Endothelial cell of umbilical vein (primary cell): Measurements from ENCODE around the gene MBD5. TPM values are rescaled to one million over a fixed set of nuclear protein-coding genes. Genes with fewer than 3 reads are reported as not detected.

Experiments used
- BruUV-seq: library from RNA; stranded (reverse); fragments of 400-500 nt; replicated peaks from 2 replicates; lab custom pipeline; 2021; lab: Mats Ljungman, UMichigan
- CTCF ChIA-PET: fragments of 300-600, 350-600 bp; sonication (Branson Sonifier 250); formaldehyde crosslinking; loops from one replicate; lab custom pipeline; 2021; ENCODE audit warnings: antibody characterized with exemption, inconsistent platforms; lab: Charles Lee
- POLR2A ChIA-PET: fragments of 300-600, 350-600 bp; sonication (Branson Sonifier 250); formaldehyde crosslinking; loops from one replicate; lab custom pipeline; 2021; ENCODE audit warnings: antibody characterized with exemption, inconsistent platforms; lab: Charles Lee
- DNase-seq: peaks from one replicate; pipeline ENCODE4 v3.0.0-alpha.2; 2011; ENCODE audit warnings: low read depth, low spot score
- FAIRE-seq: peaks from 2 replicates; lab custom pipeline; 2011; peaks lifted over from hg19 to GRCh38; lab: Jason Lieb, UNC
- H2AFZ ChIP-seq: 2 replicates; pipeline ENCODE4 v1.6.0; 2012; ENCODE audit warnings: low read depth, low read length, control low read depth, inconsistent platforms
- H3K27ac ChIP-seq: 2 replicates; pipeline ENCODE4 v1.5.1; 2011; ENCODE audit warnings: low read depth, mild to moderate bottlenecking, control low read depth, low read length, moderate library complexity; ENCODE audit not compliant: insufficient read depth
- H3K27me3 ChIP-seq, 2 experiments: 2 replicates each; pipeline versions ENCODE4 v1.6.0 to v1.6.1; 2011; ENCODE audit warnings: low read length in 2 of 2, mixed read lengths in 1 of 2; ENCODE audit not compliant: control insufficient read depth in 2 of 2, insufficient read depth in 2 of 2
- H3K36me3 ChIP-seq, 2 experiments: 2 replicates in 1 of 2; 3 replicates in 1 of 2; pipeline ENCODE4 v1.5.1; 2011; ENCODE audit warnings: low read length in 2 of 2, mild to moderate bottlenecking in 1 of 2, moderate library complexity in 1 of 2; ENCODE audit not compliant: control insufficient read depth in 2 of 2, insufficient read depth in 2 of 2; ENCODE audit errors: extremely low read depth in 1 of 2
- H3K4me1 ChIP-seq: 3 replicates; pipeline ENCODE4 v1.5.1; 2011; ENCODE audit warnings: mild to moderate bottlenecking, low read length; ENCODE audit not compliant: control insufficient read depth, insufficient read depth; ENCODE audit errors: extremely low read depth
- H3K4me2 ChIP-seq: 2 replicates; pipeline ENCODE4 v1.6.1; 2011; ENCODE audit warnings: low read length, control low read depth, mixed read lengths; ENCODE audit not compliant: insufficient read depth
- H3K4me3 ChIP-seq, 3 experiments: fragments of 200-600 bp in 1 of 3; sonication (generic), shearing (Covaris generic) in 1 of 3; replicated peaks in 1 of 3; 2 replicates each; pipeline ENCODE4 v1.5.1; 2011 to 2016; ENCODE audit warnings: control low read depth in 3 of 3, low read length in 3 of 3, mild to moderate bottlenecking in 2 of 3, inconsistent platforms in 1 of 3, low read depth in 1 of 3, moderate library complexity in 1 of 3; ENCODE audit not compliant: insufficient read depth in 1 of 3
- H3K79me2 ChIP-seq: 2 replicates; pipeline ENCODE4 v1.6.0; 2012; ENCODE audit warnings: low read length, inconsistent platforms; ENCODE audit not compliant: control insufficient read depth, insufficient read depth
- H3K9ac ChIP-seq: replicated peaks from 2 replicates; pipeline ENCODE3; 2011; ENCODE audit warnings: low read length, control low read depth; ENCODE audit not compliant: insufficient read depth; ENCODE audit errors: extremely low read depth
- H3K9me1 ChIP-seq: replicated peaks from 3 replicates; pipeline ENCODE4 v1.6.0; 2011; ENCODE audit warnings: mild to moderate bottlenecking, low read length; ENCODE audit not compliant: control insufficient read depth, insufficient read depth; ENCODE audit errors: extremely low read depth
- H3K9me3 ChIP-seq: replicated peaks from 2 replicates; pipeline ENCODE4 v1.5.1; 2012; ENCODE audit warnings: low read length, inconsistent platforms; ENCODE audit not compliant: control insufficient read depth, insufficient read depth
- H4K20me1 ChIP-seq: replicated peaks from 2 replicates; pipeline ENCODE3; 2011; ENCODE audit warnings: mild to moderate bottlenecking, low read length; ENCODE audit not compliant: control insufficient read depth, insufficient read depth; ENCODE audit errors: extremely low read depth
- CTCF ChIP-seq, 2 donors: IDR thresholded peaks; 1 replicate in 1 of 2; 2 replicates in 1 of 2; pipeline ENCODE4 v1.5.1; 2011; ENCODE audit warnings: low read length in 2 of 2, mild to moderate bottlenecking in 2 of 2, moderate library complexity in 2 of 2, control low read depth in 1 of 2, inconsistent platforms in 1 of 2, low read depth in 1 of 2; ENCODE audit not compliant: insufficient read depth in 1 of 2; ENCODE audit errors: extremely low read depth in 1 of 2
- EZH2 ChIP-seq: IDR thresholded peaks from 2 replicates; pipeline ENCODE4 v1.6.1; 2012; ENCODE audit warnings: borderline replicate concordance, low read depth, mild to moderate bottlenecking, moderate library complexity, low read length, inconsistent platforms; ENCODE audit not compliant: severe bottlenecking
- FOS ChIP-seq: IDR thresholded peaks from 2 replicates; pipeline ENCODE4 v1.6.1; 2011; ENCODE audit warnings: mild to moderate bottlenecking, low read length, moderate library complexity, borderline replicate concordance; ENCODE audit not compliant: insufficient read depth
- GATA2 ChIP-seq: IDR thresholded peaks from 2 replicates; pipeline ENCODE4 v1.7.0; 2011; ENCODE audit warnings: low read depth, mild to moderate bottlenecking, moderate library complexity, mixed read lengths, low read length; ENCODE audit not compliant: insufficient read length, insufficient read depth
- JUN ChIP-seq: IDR thresholded peaks from 2 replicates; pipeline ENCODE4 v1.6.1; 2011; ENCODE audit warnings: borderline replicate concordance, low read depth; ENCODE audit not compliant: insufficient read length, insufficient read depth
- MYC ChIP-seq: IDR thresholded peaks from one replicate; pipeline ENCODE4 v1.6.1; 2011; ENCODE audit warnings: mild to moderate bottlenecking, low read depth, low read length
- POLR2A ChIP-seq: IDR thresholded peaks from 2 replicates; pipeline ENCODE4 v1.6.1; 2012; ENCODE audit warnings: low read depth, mild to moderate bottlenecking, control low read depth, low read length
- POLR2AphosphoS5 ChIP-seq: IDR thresholded peaks from 2 replicates; pipeline ENCODE4 v1.6.1; 2012; ENCODE audit warnings: low read depth, mild to moderate bottlenecking, control low read depth, low read length, moderate library complexity; ENCODE audit not compliant: insufficient read depth
- dilution Hi-C: fragments of 300-500 bp; cut with MboI; formaldehyde crosslinking; loops from one replicate; pipeline ENCODE4 v1.15.0; 2019; ENCODE audit warnings: low sequenced_read_pairs; ENCODE audit not compliant: extremely low pct_ligation_motif_present
- intact Hi-C: fragments of 100-400 bp; cut with micrococcal nuclease; formaldehyde crosslinking; loops from one replicate; pipeline ENCODE4 v1.10.0; 2022
- polyA plus RNA-seq, 4 experiments: library from polyadenylated mRNA; depleted of rRNA in 3 of 4; stranded (reverse) in 3 of 4; unstranded in 1 of 4; fragments of >200 nt; gene quantifications; 2 replicates each; pipeline versions ENCODE4 v1.2.1 to v1.2.3, GENCODE V29; 2011 to 2012; ENCODE audit warnings: missing spikeins in 1 of 4
- total RNA-seq: library from RNA; stranded (reverse); gene quantifications from 2 replicates; pipeline ENCODE4 v1.2.3, GENCODE V29; 2021
- TF ChIP-seq, protein P1 (sequence below): IDR thresholded peaks from 2 replicates; pipeline ENCODE4 v1.6.1; 2011; ENCODE audit not compliant: insufficient read depth, insufficient read length

MBD5 gene
- total and polyA plus RNA-seq, 2 donors (not counting 3 experiments of a cell fraction or from before 2014, with no cell fraction given) = 11.3 to 37.0 TPM

DNA sequence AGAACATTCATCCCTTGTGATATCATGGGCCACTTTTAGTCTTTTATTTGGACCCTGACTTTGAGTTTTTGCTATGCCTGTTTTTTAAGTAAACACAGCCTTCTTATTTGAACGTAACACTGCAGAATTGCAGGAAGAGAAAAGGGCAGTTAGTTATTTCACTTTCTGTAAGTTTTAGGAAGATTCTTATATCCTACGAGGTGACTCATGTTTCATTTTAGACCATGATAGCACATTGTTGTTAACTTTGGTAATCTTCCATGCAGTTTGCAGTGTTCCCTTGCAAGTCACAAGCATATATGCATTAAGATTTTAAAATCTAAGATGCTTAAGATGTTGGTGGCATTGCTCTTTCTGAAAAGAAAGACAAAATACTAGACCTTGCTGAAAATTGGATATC, 495.1 kb downstream of the MBD5 start:
- no TSS peak for BruUV-seq
- TF ChIP-seq FOS = peak; percentile 7
- no peak for TF ChIP-seq GATA2
- TF ChIP-seq, protein P1, sequence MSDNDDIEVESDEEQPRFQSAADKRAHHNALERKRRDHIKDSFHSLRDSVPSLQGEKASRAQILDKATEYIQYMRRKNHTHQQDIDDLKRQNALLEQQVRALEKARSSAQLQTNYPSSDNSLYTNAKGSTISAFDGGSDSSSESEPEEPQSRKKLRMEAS = no peak
- FAIRE-seq (peak; percentile 77), DNase-seq (peak; percentile 58)
- no peaks in the 10 kb centered on the region for H3K9me1 ChIP-seq
- intact Hi-C loops = no loop called here
- H3K27me3 ChIP-seq = no peaks in the 10 kb centered on the region
- H3K4me1 ChIP-seq = peaks cover 6% of the 10 kb centered on the region
- no peaks in the 10 kb centered on the region for H3K79me2 ChIP-seq
- H3K4me3 ChIP-seq = no peak overlapping the region
- H3K9me3 ChIP-seq = no peaks in the 10 kb centered on the region
- CTCF ChIA-PET = no interaction called here
- no peak overlapping the region for H3K4me2 ChIP-seq
- POLR2A ChIA-PET = no interaction called here
- H2AFZ ChIP-seq = no peak overlapping the region
- H4K20me1 ChIP-seq = no peaks in the 10 kb centered on the region
- dilution Hi-C loops = no loop called here
- no peak overlapping the region for H3K27ac ChIP-seq
- H3K36me3 ChIP-seq = no peaks in the 10 kb centered on the region
- no peak overlapping the region for H3K9ac ChIP-seq

- Histone ChIP-seq H3K4me2 (no peak overlapping the region), H3K9me1 (no peaks in the 10 kb centered on the region), H3K4me3 (no peak overlapping the region), H2AFZ (no peak overlapping the region), H3K27ac (no peak overlapping the region), H3K27me3 (no peaks in the 10 kb centered on the region), H3K79me2 (no peaks in the 10 kb centered on the region), H3K9me3 (no peaks in the 10 kb centered on the region), H3K4me1 (peaks cover 6% of the 10 kb centered on the region), H3K9ac (no peak overlapping the region), H4K20me1 (no peaks in the 10 kb centered on the region), H3K36me3 (no peaks in the 10 kb centered on the region)
- intact Hi-C loops = no loop called here
- POLR2A ChIA-PET = no interaction called here
- dilution Hi-C loops = no loop called here
- BruUV-seq = no TSS peak
- no peak for DNase-seq
- CTCF ChIA-PET = interaction anchor here (1.5 kb wide), 1 partner anchor 8 kb away, joined by 5 read pairs; no protein-coding TSS in a partner anchor
- FAIRE-seq = no peak
- TF ChIP-seq FOS (no peak), POLR2A (no peak), GATA2 (no peak), JUN (no peak), POLR2AphosphoS5 (no peak), MYC (no peak), EZH2 (no peak), CTCF (IDR thresholded peaks at IDR 0.05; ENCODE audit: extremely low read depth in 1 of 2, insufficient read depth in 1 of 2, low read depth in 1 of 2, low read length in 2 of 2) (no peak)
- TF ChIP-seq, protein P1 = no peak
Observed at GRCh38 chr2:148517296-148517695, 496.4 kb downstream of the MBD5 start.
